GM21526 (cell line): ENCODE data around the gene LYPD4.
"Not testable (repeated sequence)": the region's sequence is repeated elsewhere in the genome, so short reads cannot be mapped to it uniquely, and the experiment has no call there.

Experiments used
- ATAC-seq: cut with Tn5 transposase; IDR thresholded peaks from one replicate; pipeline ENCODE4 v1.9.1; 2021; ENCODE audit warnings: moderate library complexity; ENCODE audit not compliant: unreplicated experiment, low FRiP score

Gene LYPD4

DNA sequence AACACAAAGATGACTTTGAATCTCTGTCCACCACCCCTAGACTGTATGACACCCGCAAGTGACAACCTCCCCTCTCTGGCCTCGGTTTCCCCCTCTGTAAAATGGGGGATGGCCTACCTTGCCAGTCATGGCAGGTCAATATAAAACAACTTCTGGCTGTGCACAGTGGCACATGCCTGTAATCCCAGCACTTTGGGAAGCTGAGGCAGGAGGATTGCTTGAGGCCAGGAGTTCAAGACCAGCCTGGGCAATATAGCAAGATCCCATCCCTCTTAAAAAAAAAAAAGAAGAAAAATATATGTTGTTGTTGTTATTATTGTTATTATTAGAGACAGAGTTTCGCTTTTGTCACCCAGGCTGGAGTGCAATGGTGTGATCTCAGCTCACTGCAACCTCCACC is 31.5 kb upstream of the LYPD4 start:
- ATAC-seq, result not testable (repeated sequence)

DNA sequence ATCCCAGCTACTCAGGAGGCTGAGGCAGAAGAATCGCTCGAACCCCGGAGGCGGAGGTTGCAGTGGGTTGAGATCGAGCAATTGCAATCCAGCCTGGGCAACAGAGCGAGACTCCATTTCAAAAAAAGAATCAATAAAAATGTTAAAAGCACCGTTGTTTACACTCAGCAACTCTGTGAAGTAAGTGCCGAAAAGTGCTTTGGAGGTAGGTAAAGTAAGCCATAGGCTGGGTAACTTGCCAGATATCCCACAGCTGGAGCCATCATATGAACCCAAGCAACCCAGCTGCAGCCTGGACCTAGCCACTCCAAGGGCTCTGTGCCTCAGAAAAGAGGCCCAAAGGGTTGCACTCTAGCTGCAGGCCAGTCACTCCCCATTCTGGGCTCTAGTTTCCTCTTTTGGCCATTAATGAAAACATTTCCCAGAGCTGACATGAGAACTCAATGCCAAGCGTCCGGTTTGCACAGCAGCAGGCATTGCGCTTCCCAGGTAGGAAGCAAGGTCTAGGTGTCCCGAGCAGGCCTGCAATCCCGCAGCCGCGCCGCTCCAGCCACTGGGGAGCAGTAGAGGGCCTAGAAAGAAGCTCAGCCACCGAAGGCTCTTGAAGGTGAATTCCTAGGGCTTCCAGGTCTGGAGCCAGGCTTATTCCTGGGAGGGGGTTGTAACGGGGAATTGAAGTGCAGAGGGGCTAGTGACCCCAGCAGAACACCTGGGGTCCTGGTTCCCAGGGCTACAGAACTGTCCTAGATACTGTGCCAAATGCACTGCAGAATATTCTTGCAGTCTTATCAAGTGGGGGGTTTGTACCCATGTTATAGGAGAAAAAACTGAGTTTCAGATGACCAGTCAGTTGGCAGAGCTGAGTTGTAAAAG is 28.5 kb upstream of the LYPD4 start:
- no peak for ATAC-seq

DNA sequence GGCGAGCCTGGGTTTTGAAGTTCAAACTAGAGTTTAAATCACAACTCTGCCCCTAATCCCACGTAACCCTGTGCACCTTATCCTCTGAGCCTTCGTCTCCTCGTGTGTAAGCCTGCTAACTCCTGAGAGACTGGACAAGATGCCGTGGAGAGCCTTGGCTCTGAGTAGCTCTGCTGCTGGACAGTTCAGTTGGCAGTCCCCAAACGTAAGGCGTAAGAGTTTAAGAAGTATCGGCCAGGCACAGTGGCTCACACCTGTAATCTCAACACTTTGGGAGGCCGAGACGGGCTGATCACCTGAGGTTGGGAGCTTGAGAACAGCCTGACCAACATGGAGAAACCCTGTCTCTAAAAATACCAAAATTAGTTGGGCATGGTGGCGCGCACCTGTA is 27.9 kb upstream of the LYPD4 start:
- no peak for ATAC-seq

DNA sequence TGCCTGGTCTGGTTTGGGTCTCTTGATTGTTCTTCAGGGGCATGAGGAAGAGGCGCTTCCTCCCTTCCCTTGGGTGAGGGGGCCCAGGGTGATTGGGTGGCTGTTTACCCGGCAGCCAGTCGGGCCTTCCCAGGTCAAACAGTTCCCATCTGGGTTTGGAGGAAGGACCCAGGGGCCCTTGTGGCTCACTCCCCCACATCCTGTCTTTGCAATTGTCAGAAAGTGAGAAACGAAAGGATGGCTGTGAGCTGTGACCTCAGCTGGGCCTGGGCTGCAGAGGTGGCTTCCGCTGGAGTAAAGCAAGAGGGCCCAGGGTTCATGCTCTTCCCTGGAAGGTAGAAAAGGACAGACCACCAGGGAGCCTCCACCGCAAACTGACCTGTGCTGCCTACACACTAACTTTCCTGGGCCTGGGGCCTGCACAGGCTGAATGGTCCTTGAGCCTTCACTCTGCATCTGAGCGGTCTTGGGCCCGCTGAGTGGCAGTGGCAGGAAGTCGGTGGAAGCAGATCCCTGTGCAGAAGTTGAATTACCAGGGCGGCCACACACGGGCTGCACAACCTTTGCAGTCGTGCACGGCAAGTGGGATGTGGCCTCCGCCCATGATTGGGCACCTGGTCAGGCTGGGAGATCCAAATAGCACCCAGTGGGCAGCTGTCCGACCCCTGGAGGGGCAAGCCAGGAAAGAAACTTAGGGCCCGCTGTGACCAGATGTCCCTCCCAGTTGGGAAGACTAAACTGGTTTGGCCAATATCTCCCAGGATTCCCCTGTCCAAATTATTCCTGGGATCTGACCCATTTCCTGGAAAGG is 27.3 kb upstream of the LYPD4 start:
- ATAC-seq, result peak; percentile 38

DNA sequence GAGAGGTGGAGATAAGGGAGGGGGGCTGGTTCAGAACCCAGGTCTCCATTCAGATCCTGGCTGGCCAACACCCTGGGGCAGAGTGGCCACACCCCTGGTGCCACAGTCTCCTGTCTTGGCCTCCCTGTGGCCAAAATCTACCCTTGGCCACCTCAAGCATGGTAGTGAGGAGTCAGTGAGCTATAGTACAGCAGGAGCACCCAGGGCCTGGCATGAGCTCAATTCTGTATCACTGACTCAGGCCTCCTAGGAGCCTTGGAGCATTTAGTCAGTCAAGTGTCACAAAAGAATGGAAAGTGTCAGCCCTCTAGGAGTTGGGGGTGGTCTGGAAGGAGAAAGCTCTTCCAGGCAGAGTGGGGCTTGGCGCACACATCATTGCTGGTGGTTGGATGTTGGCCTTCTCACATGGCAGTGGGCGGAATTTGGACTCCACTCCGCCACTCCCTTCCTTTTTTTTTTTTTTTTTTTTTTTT is 26.0 kb upstream of the LYPD4 start:
- ATAC-seq, result no peak

DNA sequence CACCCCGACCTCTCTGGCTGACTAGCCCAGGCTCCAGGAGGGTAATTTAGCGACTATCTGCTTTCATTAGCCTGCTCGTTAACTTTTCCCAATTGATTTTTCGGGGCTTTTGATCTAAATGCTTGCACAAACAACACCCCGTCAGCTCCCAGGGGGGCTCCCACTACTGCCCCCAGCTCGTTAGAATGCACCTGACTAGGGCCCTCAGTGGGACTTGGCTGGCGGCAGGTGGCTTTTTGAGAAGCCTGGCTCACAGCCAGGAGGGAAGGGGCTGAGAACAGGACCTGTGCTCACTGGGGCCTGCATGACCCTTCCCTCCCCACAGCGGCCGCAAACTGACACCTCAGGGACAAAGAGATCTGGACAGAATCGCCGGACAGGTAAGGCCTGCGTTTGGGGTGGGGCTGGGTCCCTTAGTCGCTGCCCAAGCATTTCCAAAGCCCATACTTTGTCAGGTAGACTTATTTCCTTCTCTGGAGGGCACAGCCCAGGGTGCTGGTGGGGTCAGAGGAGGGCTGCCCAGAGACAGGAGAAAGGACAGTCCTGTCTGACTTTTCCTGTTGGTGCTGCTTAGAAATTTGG is 25.0 kb upstream of the LYPD4 start:
- ATAC-seq, result no peak

DNA sequence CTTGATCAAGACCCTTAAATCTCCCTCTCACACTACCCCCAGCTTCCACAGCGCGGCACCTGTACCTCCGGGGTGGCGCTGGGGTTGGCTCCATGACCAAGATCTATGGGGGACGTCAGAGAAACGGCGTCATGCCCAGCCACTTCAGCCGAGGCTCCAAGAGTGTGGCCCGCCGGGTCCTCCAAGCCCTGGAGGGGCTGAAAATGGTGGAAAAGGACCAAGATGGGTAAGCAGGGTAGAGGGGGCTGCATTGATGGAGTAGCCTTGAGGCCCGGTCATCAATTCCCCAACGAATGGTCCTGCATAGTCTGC is 24.5 kb upstream of the LYPD4 start:
- no peak for ATAC-seq

DNA sequence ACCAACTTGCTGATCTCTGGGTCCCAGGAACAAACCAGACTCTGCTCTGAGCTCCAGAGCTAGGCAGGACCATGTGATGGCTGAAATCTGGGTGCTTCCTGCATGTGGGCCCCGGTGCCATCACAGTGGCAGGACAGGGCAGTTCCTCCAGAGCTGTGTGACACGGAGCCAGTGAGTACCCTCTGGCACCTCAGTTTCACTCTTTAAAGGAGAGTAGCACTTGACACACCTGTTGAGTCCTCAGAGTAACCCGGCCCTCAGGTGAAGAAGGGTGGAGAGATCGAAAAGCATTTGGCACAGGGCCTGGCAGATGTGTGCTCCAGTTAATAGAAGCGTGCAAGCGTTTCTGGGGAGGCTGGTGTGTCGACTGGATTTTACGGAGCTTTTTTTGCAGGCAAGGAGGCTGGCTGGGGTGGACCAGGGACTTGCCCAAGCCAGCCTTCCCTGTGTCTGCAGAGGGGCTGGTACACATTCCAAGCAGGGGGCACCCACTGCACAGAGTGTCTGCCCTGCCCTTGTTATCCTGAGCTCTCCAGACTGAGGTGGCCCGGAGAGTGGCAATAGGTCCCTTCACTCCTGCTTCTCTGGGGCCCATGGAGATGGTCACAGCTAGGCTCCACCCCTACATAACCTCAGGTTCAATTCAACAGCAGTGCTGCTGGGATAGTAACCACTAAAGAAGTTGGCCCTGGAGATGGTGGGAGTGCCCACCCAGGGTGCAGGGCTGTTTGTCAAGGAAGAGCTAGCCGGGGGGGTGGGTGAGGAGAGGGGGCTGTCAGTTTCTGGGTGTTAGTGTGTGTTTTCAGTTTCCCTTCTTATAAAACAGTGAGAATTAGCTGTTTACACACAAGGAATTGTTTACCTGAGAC is 23.9 kb upstream of the LYPD4 start:
- ATAC-seq, result no peak

DNA sequence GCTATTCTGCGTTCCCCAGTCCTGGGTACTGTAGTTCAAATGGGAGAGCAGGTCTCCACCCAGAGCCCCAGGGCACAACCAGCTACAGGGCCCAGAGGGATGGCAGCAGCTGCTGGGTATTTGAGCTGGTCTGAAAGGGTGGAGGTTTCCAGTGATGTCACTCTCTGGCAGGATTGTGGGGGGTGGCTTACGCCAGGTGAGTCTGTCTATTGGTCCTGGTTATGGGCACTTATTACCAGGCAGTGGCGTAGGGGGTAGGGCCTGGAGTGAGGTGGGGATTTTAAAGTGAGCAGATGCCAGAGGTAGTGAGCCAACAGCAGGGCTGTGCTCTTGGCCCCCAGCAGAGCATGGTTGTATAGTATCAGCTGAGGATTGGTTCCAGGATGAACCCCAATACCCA is 21.8 kb upstream of the LYPD4 start:
- ATAC-seq, result no peak

DNA sequence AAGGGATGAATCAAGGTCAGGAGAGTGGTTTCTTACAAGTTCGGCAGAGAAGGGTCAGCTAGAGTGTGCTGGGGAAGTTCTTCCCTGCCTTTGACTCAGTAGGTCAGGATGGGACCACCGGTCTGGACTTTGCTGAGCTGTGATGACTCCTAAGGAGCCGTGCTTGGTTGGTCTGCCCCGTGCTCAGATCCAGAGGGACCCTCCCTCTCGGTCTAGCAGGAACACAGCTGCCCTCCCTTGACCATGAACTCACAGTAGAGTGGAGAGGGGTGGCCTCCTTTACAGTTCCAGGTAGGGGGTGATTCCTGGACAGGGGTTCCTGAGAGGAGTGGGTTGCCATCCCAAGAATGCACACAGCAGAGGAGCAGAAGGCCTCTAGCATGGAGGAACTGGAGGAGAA is 19.9 kb upstream of the LYPD4 start:
- no peak for ATAC-seq

DNA sequence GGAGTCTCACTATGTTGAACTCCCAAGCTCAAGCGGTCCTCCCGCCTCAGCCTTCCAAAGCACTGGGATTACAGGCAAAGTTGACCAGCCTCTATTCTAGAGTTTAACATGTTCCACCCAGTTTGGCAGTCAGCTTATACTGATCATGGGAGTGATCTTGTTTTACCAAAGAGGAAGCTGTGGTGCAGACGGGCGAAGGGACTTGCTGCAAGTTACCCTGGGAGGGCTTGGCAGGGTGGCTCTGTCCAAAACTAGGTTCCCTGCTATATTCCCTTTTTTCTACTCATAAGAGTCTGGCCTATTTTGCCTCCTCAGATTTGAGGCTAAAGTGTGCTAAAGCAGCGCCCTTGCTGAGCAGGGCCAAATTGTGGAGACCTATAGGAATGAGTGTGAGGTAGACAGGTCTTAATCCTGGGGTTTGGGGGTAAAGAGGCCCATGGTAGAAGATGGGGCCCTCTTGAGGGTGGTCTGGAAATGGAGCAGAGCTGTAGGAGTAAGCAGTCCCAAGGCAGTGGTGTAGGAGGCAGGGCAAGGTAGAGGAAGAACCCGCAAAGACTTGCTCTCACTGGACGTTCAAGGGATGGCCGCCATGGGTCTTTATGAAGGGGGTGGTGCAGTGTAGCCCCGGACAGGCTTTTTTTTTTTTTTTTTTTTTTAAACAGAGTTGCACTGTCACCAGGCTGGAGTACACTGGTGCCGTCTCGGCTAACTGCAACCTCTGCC is 18.9 kb upstream of the LYPD4 start:
- no peak for ATAC-seq

DNA sequence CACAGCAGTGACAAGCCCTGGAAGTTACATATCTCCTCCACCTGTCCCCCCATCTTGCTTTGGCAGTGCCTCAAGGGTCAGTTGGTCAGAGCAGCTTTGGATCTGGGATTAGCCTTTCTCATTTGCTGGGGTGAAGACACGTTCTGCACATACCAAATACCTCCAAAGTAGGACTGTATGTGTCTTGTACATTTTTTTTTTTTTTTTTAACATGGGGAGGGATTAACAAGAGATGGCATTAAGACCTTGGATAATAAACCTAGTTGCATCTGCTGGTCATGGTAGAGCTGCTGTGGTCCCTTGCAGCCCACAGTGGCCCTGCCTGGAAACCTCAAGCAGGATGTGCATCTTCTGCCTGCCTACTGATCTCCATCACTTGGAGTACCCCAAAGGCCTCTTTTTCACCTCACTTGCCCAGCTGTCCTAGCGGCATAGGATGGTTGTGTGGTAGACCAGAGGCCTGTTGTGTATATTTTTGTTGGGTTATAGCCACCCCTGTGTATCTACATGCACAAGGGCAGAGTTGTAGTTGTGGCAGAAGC is 18.0 kb upstream of the LYPD4 start:
- ATAC-seq, result no peak

DNA sequence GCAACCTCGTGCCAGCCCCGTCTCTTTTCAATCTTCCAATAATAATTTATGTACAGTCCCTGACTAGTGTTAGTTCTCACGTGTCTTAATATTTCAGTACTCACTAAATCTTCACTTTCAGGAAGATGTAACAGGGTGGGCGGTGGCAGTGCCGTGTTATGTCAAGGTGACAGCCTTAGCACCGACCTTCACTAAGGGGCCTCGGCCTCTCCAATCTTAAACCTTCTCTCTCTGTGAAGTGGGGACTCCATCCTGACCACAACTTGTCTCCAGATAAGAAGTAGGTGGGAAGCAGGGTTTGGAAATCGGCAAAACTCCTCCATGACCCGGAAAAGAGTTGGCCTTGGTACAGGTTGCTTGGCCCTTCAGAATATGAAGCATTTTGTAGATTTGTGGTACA is 17.4 kb upstream of the LYPD4 start:
- ATAC-seq, result no peak

DNA sequence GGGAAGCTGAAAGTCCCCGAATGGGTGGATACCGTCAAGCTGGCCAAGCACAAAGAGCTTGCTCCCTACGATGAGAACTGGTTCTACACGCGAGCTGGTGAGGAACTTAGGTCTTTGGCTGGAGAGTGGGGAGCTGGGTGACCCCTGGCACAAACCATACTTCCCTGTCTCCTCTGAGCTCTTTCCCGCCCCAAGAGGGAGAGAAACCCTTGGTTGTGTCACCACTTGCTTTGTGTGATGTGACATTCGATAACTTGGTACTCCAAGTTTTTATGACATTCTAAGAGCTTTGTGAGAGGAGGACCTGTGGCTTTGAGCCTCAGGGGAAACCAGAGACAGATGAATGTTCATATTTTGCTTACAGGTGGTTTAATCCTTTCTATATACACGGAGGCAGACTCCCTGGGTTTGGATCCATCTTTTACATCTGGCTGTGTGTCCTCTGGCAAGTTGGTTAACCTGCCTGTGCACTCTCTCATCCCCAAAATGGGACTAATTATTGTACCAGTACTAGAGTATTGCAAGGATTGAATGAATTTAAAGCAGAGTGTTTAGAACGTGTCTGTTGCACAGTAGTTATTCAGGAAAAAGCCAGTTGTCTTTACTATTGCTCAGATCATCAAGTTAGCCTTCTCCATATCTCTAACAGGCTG is 16.8 kb upstream of the LYPD4 start:
- no peak for ATAC-seq

DNA sequence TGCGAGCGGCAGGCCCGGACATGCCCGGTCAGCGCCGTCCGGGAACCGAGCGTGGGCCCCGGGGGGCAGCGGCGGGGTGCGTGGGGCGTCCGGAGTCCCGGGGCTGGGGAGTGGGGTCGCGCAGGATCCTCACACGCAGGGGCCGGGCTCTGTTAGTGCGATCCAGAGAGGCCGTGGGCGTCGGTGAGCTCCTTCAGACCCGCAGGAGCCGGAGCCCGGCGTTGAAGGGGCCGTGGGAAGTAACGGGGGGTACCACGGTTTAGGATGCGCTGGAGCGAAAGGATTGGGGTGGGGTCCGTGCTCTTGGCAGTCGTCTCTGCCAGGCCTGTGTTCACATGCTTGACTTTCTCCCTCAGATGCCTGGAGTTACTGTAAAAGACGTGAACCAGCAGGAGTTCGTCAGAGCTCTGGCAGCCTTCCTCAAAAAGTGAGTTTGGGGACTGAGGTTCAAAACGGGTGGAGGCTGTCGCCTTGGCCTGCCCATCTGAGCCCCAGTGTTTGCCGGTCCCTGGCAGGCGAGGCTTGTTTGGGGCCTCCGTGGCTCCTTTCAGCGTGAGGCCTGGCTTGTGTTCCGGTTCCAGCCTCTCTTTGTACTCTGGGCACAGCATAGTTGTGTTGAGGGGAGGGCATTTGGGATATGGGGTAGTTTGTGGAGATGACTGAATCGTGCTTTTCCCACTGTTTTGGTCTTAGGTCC is 16.1 kb upstream of the LYPD4 start:
- ATAC-seq, result no peak

DNA sequence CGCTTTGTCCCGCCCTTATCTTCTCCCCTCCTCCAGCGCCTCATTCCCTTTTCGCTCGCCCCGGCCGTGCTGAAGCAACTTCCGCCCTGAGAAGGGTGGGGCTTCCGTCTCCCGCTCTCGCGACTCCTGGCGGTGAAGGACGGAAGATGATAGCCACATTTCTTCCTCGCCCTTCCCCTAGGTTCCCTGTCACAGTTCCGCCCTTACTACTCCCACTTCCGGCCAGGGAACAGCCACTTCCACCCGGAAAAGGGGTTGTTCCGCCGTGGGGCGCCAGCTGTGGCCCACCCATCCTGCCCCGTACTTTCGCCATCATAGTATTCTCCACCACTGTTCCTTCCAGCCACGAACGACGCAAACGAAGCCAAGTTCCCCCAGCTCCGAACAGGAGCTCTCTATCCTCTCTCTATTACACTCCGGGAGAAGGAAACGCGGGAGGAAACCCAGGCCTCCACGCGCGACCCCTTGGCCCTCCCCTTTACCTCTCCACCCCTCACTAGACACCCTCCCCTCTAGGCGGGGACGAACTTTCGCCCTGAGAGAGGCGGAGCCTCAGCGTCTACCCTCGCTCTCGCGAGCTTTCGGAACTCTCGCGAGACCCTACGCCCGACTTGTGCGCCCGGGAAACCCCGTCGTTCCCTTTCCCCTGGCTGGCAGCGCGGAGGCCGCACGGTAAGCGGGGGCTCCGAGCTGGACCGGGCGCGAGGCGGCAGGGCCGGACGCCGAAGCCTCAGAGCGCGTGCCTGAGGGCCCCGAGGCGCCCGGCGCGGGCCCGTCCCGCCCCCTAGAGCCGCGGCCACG is 15.3 kb upstream of the LYPD4 start, which contains the start of gene RPS19:
Gene RPS19 (plus strand): TSS at position 638 of the 801 bp plus-strand sequence. CDS start 520 bp downstream, outside the sequence.
- peak; percentile 76 for ATAC-seq

DNA sequence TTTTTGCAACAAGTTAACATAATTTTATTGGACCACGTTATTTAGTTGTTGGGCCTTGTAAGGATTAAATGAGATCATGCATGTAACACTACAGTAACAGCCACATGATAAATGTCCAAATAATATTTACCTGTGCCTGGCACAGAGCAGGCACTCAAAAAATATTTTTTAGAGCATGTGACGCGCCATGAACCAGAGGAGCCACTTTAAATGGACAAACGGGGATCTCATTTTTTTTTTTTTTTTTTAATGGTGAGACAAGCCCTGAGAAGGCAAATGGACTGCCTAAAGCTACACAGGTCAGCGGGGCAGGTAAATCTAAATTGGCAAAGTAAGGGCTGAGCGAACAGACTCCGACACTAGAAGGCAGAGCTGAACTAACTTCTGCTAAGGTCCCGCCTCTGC is 14.7 kb upstream of the LYPD4 start:
- ATAC-seq, result no peak

DNA sequence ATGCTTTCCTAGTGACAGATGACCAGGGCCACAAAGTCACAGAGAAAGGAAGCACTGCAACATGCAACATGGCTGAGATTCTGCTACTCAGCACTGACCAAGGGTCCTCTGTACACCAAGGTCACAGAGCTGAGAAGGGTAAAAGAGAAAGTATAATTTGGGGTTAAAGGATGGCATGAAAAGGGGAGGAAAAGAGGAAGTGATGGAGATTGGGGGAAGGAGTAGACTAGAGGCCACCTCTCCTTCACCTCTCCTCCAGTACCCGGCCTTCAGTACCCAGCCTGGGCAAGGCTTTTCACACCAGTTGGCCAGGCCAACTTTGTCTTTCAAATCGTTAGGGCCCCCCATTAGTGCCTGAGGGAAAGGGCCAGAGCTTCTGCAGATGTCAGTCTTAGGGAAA is 9.3 kb upstream of the LYPD4 start:
- no peak for ATAC-seq
